GM23248 (cell line): ENCODE results near the gene ATG13.

Source experiments
- EZH2 ChIP-seq: fragments of 200-600 bp; sonication (generic); IDR thresholded peaks from 2 replicates; pipeline ENCODE4 v1.6.1; 2018; ENCODE audit warnings: antibody characterized with exemption, mild to moderate bottlenecking; ENCODE audit not compliant: insufficient read depth, poor library complexity, severe bottlenecking
- EZH2phosphoT487 ChIP-seq: fragments of 200-600 bp; sonication (generic); IDR thresholded peaks from 2 replicates; pipeline ENCODE4 v1.6.1; 2018; ENCODE audit warnings: antibody characterized with exemption, moderate library complexity, mild to moderate bottlenecking, low read depth; ENCODE audit not compliant: insufficient read depth

- no peak for TF ChIP-seq EZH2
- no peak for TF ChIP-seq EZH2phosphoT487
Measured at GRCh38 chr11:46600194-46600960, 17.0 kb upstream of the ATG13 start.
